Effector memory CD4-positive, alpha-beta T cell (primary cell): Measurements from ENCODE around the gene CERK.

Source experiments
- DNase-seq, 3 donors: peaks; one replicate each; pipeline ENCODE4 v3.0.0-alpha.2; 2020
- H3K27ac ChIP-seq: 2 replicates; pipeline ENCODE4 v1.7.0; 2013; ENCODE audit warnings: mild to moderate bottlenecking, low read length, moderate library complexity; ENCODE audit not compliant: insufficient read depth, poor library complexity, severe bottlenecking
- H3K27me3 ChIP-seq: replicated peaks from 2 replicates; pipeline ENCODE4 v1.7.0; 2013; ENCODE audit warnings: mild to moderate bottlenecking, low read length; ENCODE audit not compliant: insufficient read depth, control insufficient read depth, poor library complexity, severe bottlenecking
- H3K36me3 ChIP-seq: 2 replicates; pipeline ENCODE4 v1.7.0; 2013; ENCODE audit warnings: mild to moderate bottlenecking, low read length, moderate library complexity; ENCODE audit not compliant: control insufficient read depth, insufficient read depth
- H3K4me1 ChIP-seq: 2 replicates; pipeline ENCODE4 v1.7.0; 2013; ENCODE audit warnings: low read length, mild to moderate bottlenecking; ENCODE audit not compliant: control insufficient read depth, insufficient read depth, poor library complexity, severe bottlenecking
- H3K4me3 ChIP-seq: 2 replicates; pipeline ENCODE4 v1.7.0; 2013; ENCODE audit warnings: low read length, low read depth, mild to moderate bottlenecking; ENCODE audit not compliant: insufficient read depth, poor library complexity, severe bottlenecking
- H3K9me3 ChIP-seq: 2 replicates; pipeline ENCODE4 v1.7.0; 2013; ENCODE audit warnings: mild to moderate bottlenecking, low read length, moderate library complexity; ENCODE audit not compliant: control insufficient read depth

CERK gene

DNA sequence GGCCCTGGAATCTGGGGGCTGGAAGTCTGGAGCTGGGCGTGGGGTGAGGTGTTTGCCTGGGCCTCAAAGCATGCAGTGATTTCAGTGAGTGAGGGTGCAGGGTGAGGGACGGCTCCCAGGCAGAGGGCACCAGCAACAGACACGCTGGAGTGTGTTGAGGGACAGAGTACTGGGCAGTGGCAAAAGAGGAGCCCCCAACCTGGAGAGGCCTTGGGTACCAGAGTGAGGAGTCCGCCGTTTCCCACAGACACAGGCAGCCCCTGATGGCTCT lies 12.4 kb upstream of the CERK start:
- no peak for DNase-seq
- H3K27me3 ChIP-seq, result no peaks in the 10 kb centered on the region
- H3K27ac ChIP-seq, result peak overlapping the region; percentile 64
- H3K4me1 ChIP-seq, result peaks cover 33% of the 10 kb centered on the region
- H3K4me3 ChIP-seq, result no peak overlapping the region
- no peaks in the 10 kb centered on the region for H3K9me3 ChIP-seq
- H3K36me3 ChIP-seq, result no peaks in the 10 kb centered on the region

DNA sequence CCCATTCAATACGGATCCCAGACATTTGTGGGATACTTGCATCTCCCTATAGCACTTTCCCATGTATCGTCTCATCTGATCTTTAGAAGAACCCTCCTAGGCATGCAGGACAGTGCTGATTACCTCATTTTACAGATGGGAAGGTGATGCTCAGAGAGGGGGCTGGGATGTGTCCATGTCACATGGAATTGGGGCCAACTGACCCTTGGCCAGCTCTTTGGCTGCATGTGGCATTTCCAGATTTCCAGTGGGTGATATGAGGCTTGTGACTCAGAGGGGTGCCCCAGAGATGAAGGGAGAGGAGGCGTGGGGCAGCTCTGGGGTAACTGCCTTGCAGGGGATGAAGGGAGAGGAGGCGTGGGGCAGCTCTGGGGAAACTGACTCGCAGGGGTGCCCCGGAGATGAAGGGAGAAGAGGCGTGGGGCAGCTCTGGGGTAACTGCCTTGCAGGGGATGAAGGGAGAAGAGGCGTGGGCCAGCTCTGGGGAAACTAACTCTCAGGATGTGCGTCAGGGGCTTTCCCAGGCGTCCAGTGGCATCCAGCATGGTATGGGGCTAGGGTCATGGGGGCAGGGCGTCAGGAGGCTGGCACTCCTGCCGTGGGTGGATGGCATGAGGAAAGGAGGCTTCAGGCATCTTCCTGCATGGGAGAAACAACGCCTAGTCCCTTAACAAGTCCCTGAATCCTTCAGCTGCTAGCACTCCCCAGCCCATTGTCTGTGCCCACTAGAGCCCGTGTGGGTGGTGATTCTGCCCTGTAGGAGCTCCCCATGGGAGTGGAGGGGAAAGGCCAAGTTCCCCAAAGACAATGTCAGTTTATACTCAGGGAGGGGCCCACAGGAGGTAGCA lies 11.9 kb upstream of the CERK start:
- Histone ChIP-seq H3K4me3 (peak overlapping the region; percentile 34), H3K9me3 (no peaks in the 10 kb centered on the region), H3K36me3 (no peaks in the 10 kb centered on the region), H3K4me1 (peaks cover 33% of the 10 kb centered on the region), H3K27me3 (no peaks in the 10 kb centered on the region), H3K27ac (peak overlapping the region; percentile 64)
- no peak for DNase-seq

GRCh38 chr22:46748908-46749675 lies 11.0 kb upstream of the CERK start:
- H3K4me3 ChIP-seq, result peak overlapping the region; percentile 34
- peak overlapping the region; percentile 64 for H3K27ac ChIP-seq
- no peaks in the 10 kb centered on the region for H3K9me3 ChIP-seq
- H3K4me1 ChIP-seq, result peaks cover 28% of the 10 kb centered on the region
- no peaks in the 10 kb centered on the region for H3K27me3 ChIP-seq
- H3K36me3 ChIP-seq, result no peaks in the 10 kb centered on the region
- peak; percentile 42 to 64 (median 52) for DNase-seq

GRCh38 chr22:46748206-46748907 lies 10.3 kb upstream of the CERK start:
- H3K4me1 ChIP-seq, result peaks cover 27% of the 10 kb centered on the region
- DNase-seq, result no peak
- no peaks in the 10 kb centered on the region for H3K27me3 ChIP-seq
- H3K36me3 ChIP-seq, result no peaks in the 10 kb centered on the region
- peak overlapping the region; percentile 11 for H3K4me3 ChIP-seq
- H3K9me3 ChIP-seq, result no peaks in the 10 kb centered on the region
- peak overlapping the region; percentile 64 for H3K27ac ChIP-seq

- Histone ChIP-seq H3K36me3 (no peaks in the 10 kb centered on the region), H3K9me3 (no peaks in the 10 kb centered on the region), H3K27ac (no peak overlapping the region), H3K27me3 (no peaks in the 10 kb centered on the region), H3K4me1 (peaks cover 27% of the 10 kb centered on the region), H3K4me3 (no peak overlapping the region)
- DNase-seq, result no peak
Measured at GRCh38 chr22:46747646-46748045, 9.6 kb upstream of the CERK start.

- no peak overlapping the region for H3K27ac ChIP-seq
- no peak overlapping the region for H3K4me3 ChIP-seq
- H3K36me3 ChIP-seq, result no peaks in the 10 kb centered on the region
- DNase-seq, result no peak
- peaks cover 27% of the 10 kb centered on the region for H3K4me1 ChIP-seq
- no peaks in the 10 kb centered on the region for H3K9me3 ChIP-seq
- H3K27me3 ChIP-seq, result no peaks in the 10 kb centered on the region
Measured at GRCh38 chr22:46746620-46747019, 8.6 kb upstream of the CERK start.

DNA sequence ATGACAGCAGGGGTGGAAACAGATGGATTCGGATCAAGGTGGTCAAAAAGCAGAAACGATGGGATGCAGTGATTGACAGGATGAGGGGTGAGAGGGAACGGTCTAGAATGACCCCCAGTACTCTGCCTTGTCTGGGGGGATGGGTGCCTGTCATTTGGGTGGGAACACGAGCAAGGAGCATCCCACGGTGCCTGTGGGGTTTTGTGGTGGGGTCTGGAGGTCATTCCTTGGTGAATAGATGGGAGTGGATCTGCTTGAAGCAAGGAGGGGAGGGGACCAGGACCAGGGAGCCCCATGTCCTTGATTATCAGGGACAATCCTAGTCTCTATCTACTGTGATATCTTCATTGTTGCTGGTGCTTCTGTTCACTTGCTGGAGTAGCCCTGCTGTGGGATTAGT lies 8.1 kb upstream of the CERK start:
- H3K27me3 ChIP-seq, result no peaks in the 10 kb centered on the region

GRCh38 chr22:46744581-46744980 lies 6.5 kb upstream of the CERK start:
- no peaks in the 10 kb centered on the region for H3K36me3 ChIP-seq
- DNase-seq, result no peak
- H3K4me3 ChIP-seq, result no peak overlapping the region
- peaks cover 16% of the 10 kb centered on the region for H3K4me1 ChIP-seq
- no peak overlapping the region for H3K27ac ChIP-seq
- no peaks in the 10 kb centered on the region for H3K27me3 ChIP-seq
- H3K9me3 ChIP-seq, result no peaks in the 10 kb centered on the region

More for the DNA sequence above, 8.1 kb upstream of the CERK start:
- H3K4me3 ChIP-seq, result no peak overlapping the region
- DNase-seq, result no peak
- no peaks in the 10 kb centered on the region for H3K36me3 ChIP-seq
- no peaks in the 10 kb centered on the region for H3K9me3 ChIP-seq
- H3K4me1 ChIP-seq, result peaks cover 27% of the 10 kb centered on the region
- H3K27ac ChIP-seq, result no peak overlapping the region

- Histone ChIP-seq H3K36me3 (no peaks in the 10 kb centered on the region), H3K9me3 (no peaks in the 10 kb centered on the region), H3K27me3 (no peaks in the 10 kb centered on the region), H3K27ac (no peak overlapping the region), H3K4me3 (no peak overlapping the region), H3K4me1 (peaks cover 13% of the 10 kb centered on the region)
- DNase-seq, result no peak
Measured at GRCh38 chr22:46742576-46743221, 4.6 kb upstream of the CERK start.
